SK-N-SH (cell line): ENCODE results near the gene TRAF4. TPM values are rescaled to one million over a fixed set of nuclear protein-coding genes. Genes with fewer than 3 reads are reported as not detected.

Source experiments
- CTCF ChIA-PET: fragments of 300-600, 350-600 bp; formaldehyde crosslinking; extraction: SDS; loops from one replicate; lab custom pipeline; 2021; lab: Yijun Ruan, JAX
- POLR2A ChIA-PET: fragments of 350-600 bp; sonication (Branson Sonifier 250); formaldehyde crosslinking; extraction: SDS; loops from one replicate; lab custom pipeline; 2020; ENCODE audit warnings: antibody characterized with exemption, inconsistent platforms; lab: Yijun Ruan, JAX
- DNase-seq: peaks from one replicate; pipeline ENCODE4 v3.0.0; 2012
- H2AFZ ChIP-seq: fragments of 200-600 bp; sonication (generic); 2 replicates; pipeline ENCODE4 v1.8.1; 2016; ENCODE audit warnings: antibody characterized with exemption, mild to moderate bottlenecking, low read depth
- H3F3A ChIP-seq: fragments of 200-600 bp; sonication (generic); replicated peaks from 2 replicates; pipeline ENCODE3; 2016; ENCODE audit warnings: antibody characterized with exemption, mild to moderate bottlenecking; ENCODE audit not compliant: insufficient read depth
- H3K27ac ChIP-seq, 2 experiments: fragments of 200-500 bp in 1 of 2; fragments of 200-600 bp in 1 of 2; sonication (Bioruptor generic) in 1 of 2; sonication (generic), shearing (Covaris generic) in 1 of 2; 2 replicates each; pipeline versions ENCODE4 v1.5.1 to v1.6.1; 2014 to 2016; ENCODE audit warnings: low read depth in 2 of 2, inconsistent platforms in 1 of 2, low read length in 1 of 2, mild to moderate bottlenecking in 1 of 2, mixed read lengths in 1 of 2
- H3K27me3 ChIP-seq: fragments of 200-600 bp; sonication (generic), shearing (Covaris generic); 2 replicates; pipeline ENCODE4 v1.6.1; 2016; ENCODE audit warnings: mixed run types; ENCODE audit not compliant: insufficient read depth
- H3K36me3 ChIP-seq, 2 experiments: fragments of 200-500 bp in 1 of 2; fragments of 200-600 bp in 1 of 2; sonication (Bioruptor generic) in 1 of 2; sonication (generic) in 1 of 2; replicated peaks in 1 of 2; 2 replicates each; pipeline versions ENCODE3 to v1.5.1; 2014 to 2016; ENCODE audit warnings: low read length in 1 of 2, mild to moderate bottlenecking in 1 of 2; ENCODE audit not compliant: insufficient read depth in 2 of 2, control insufficient read depth in 1 of 2
- H3K4me1 ChIP-seq, 2 experiments: fragments of 200-500 bp in 1 of 2; fragments of 200-600 bp in 1 of 2; sonication (Bioruptor generic) in 1 of 2; sonication (generic), shearing (Covaris generic) in 1 of 2; 2 replicates each; pipeline versions ENCODE4 v1.5.1 to v1.6.1; 2014 to 2016; ENCODE audit warnings: low read depth in 1 of 2, low read length in 1 of 2, mixed run types in 1 of 2; ENCODE audit not compliant: insufficient read depth in 2 of 2, control insufficient read depth in 1 of 2
- H3K4me2 ChIP-seq: fragments of 200-600 bp; sonication (generic), shearing (Covaris generic); 2 replicates; pipeline ENCODE4 v1.6.1; 2017; ENCODE audit warnings: mixed run types
- H3K4me3 ChIP-seq, 2 experiments: fragments of 200-500 bp in 1 of 2; fragments of 200-600 bp in 1 of 2; sonication (Bioruptor generic) in 1 of 2; sonication (generic), shearing (Covaris generic) in 1 of 2; 2 replicates each; pipeline versions ENCODE4 v1.5.1 to v1.8.1; 2014 to 2016; ENCODE audit warnings: low read depth in 2 of 2, inconsistent platforms in 1 of 2, low read length in 1 of 2, mild to moderate bottlenecking in 1 of 2, mixed read lengths in 1 of 2, moderate library complexity in 1 of 2
- H3K79me2 ChIP-seq: fragments of 200-600 bp; sonication (generic); 2 replicates; pipeline ENCODE4 v1.8.1; 2017; ENCODE audit warnings: mild to moderate bottlenecking; ENCODE audit not compliant: insufficient read depth
- H3K9ac ChIP-seq: fragments of 200-600 bp; sonication (generic); 2 replicates; pipeline ENCODE4 v1.6.1; 2017; ENCODE audit warnings: mixed run types
- H3K9me2 ChIP-seq: fragments of 200-600 bp; sonication (generic); 2 replicates; pipeline ENCODE4 v1.6.1; 2017; ENCODE audit warnings: mixed run types
- H3K9me3 ChIP-seq: fragments of 200-600 bp; sonication (generic); 2 replicates; pipeline ENCODE4 v1.6.1; 2017; ENCODE audit warnings: mixed run types, mild to moderate bottlenecking, moderate library complexity
- H4K20me1 ChIP-seq: fragments of 200-600 bp; sonication (generic); 2 replicates; pipeline ENCODE4 v1.6.1; 2017; ENCODE audit warnings: mild to moderate bottlenecking, mixed run types; ENCODE audit not compliant: insufficient read depth
- CHD2 ChIP-seq: fragments of 150-350 bp; IDR thresholded peaks from 2 replicates; pipeline ENCODE4 v1.6.1; 2018; ENCODE audit warnings: low read length; ENCODE audit not compliant: partially characterized antibody
- CTCF ChIP-seq: fragments of 200-600 bp; sonication (generic); IDR thresholded peaks from 2 replicates; pipeline ENCODE4 v1.6.1; 2017; ENCODE audit warnings: antibody characterized with exemption, mild to moderate bottlenecking, moderate library complexity
- ELF1 ChIP-seq: IDR thresholded peaks from 2 replicates; pipeline ENCODE4 v1.4.0; 2012
- EP300 ChIP-seq, 2 experiments: IDR thresholded peaks; 2 replicates each; pipeline versions ENCODE4 v1.4.0 to v1.6.1; 2012; ENCODE audit warnings: borderline replicate concordance in 1 of 2, low read depth in 1 of 2, low read length in 1 of 2
- FOSL2 ChIP-seq: IDR thresholded peaks from 2 replicates; pipeline ENCODE4 v1.4.0; 2012; ENCODE audit warnings: low read depth, mild to moderate bottlenecking, moderate library complexity, borderline replicate concordance
- FOXM1 ChIP-seq: IDR thresholded peaks from 2 replicates; pipeline ENCODE4 v1.4.0; 2012; ENCODE audit warnings: low read depth, mild to moderate bottlenecking
- GATA2 ChIP-seq: sonication (generic); formaldehyde crosslinking; IDR thresholded peaks from 2 replicates; pipeline ENCODE4 v1.5.0; 2020; ENCODE audit warnings: mild to moderate bottlenecking, missing genetic modification reagents
- IRF3 ChIP-seq: fragments of 150-350 bp; IDR thresholded peaks from 2 replicates; pipeline ENCODE4 v1.6.1; 2016; ENCODE audit warnings: mild to moderate bottlenecking, low read depth, low read length
- JUND ChIP-seq: IDR thresholded peaks from 2 replicates; pipeline ENCODE4 v1.4.0; 2012
- MAX ChIP-seq: IDR thresholded peaks from 2 replicates; pipeline ENCODE4 v1.4.0; 2012; ENCODE audit warnings: low read depth
- MEF2A ChIP-seq: IDR thresholded peaks from 2 replicates; pipeline ENCODE4 v1.4.0; 2012; ENCODE audit warnings: low read depth, borderline replicate concordance
- NFIC ChIP-seq: IDR thresholded peaks from 2 replicates; pipeline ENCODE4 v1.4.0; 2012; ENCODE audit warnings: borderline replicate concordance
- NRF1 ChIP-seq: IDR thresholded peaks from 2 replicates; pipeline ENCODE4 v1.6.1; 2012; ENCODE audit warnings: low read depth, mild to moderate bottlenecking, low read length
- RXRA ChIP-seq: IDR thresholded peaks from 2 replicates; pipeline ENCODE4 v1.4.0; 2012; ENCODE audit warnings: low read depth, mild to moderate bottlenecking, borderline replicate concordance
- SIN3A ChIP-seq: IDR thresholded peaks from 2 replicates; pipeline ENCODE4 v1.6.1; 2012; ENCODE audit warnings: low read depth, mild to moderate bottlenecking, low read length, moderate library complexity, borderline replicate concordance
- TAF1 ChIP-seq: IDR thresholded peaks from 2 replicates; pipeline ENCODE4 v1.6.1; 2012; ENCODE audit warnings: low read depth, mild to moderate bottlenecking, low read length, moderate library complexity, borderline replicate concordance
- USF2 ChIP-seq: fragments of 150-350 bp; IDR thresholded peaks from 2 replicates; pipeline ENCODE4 v1.6.1; 2017; ENCODE audit warnings: antibody characterized with exemption, low read length, low read depth, borderline replicate concordance
- YY1 ChIP-seq: IDR thresholded peaks from 2 replicates; pipeline ENCODE4 v1.4.0; 2012; ENCODE audit warnings: low read depth, mild to moderate bottlenecking
- WGBS: methylation state at CpG from one replicate; pipeline ENCODE4 v1.1.6; 2017; ENCODE audit warnings: low lambda C conversion rate; 5-methylcytosine and 5-hydroxymethylcytosine counted together
- polyA plus RNA-seq, 3 experiments: library from polyadenylated mRNA; depleted of rRNA; stranded (reverse); fragments of >200 nt; gene quantifications; 2 replicates each; pipeline ENCODE4 v1.2.3, GENCODE V29; 2012
- TF ChIP-seq, protein P1 (sequence below): IDR thresholded peaks from 2 replicates; pipeline ENCODE4; 2012

Gene TRAF4
- polyA plus RNA-seq, 1 of the 3 experiments (the other 2 are of a cell fraction), result 95.7 TPM

DNA sequence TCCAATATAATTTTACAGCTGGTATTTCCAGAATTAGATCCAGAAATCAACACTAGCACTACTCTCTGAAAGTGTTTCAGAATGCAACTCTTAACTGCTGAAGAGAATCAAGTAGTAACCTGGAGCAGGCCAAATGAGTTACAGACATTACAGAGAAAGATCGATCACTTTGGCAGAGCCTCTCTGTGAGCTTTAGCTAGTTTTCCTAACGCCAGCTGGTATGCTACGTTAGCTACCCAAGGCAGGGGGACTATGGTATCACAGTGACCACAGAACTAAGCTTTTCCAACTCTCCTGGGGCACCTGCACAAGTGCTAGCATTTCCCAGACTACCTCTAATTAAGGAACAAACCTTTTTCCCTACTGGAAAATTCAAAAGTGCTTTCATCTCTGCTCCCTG is 30.4 kb downstream of the TRAF4 start:
- Histone ChIP-seq H2AFZ (no peak overlapping the region), H4K20me1 (peaks cover 25% of the 10 kb centered on the region; the same call in 1 of the 2 replicates), H3K27me3 (no peaks in the 10 kb centered on the region), H3K9ac (no peak overlapping the region), H3K36me3 (peaks cover 0 to 8% of the 10 kb centered on the region in 2 experiments), H3K4me1 (no peaks in the 10 kb centered on the region), H3K27ac (no peak overlapping the region)
- 85% methylated on average over 3 of the region's 3 CpGs for WGBS
- CTCF ChIA-PET, result interaction anchor here (0.6 to 5.3 kb wide), 7 partner anchors 10 to 214 kb away, joined by 3 to 82 read pairs (median 5); no protein-coding TSS in a partner anchor
- TF ChIP-seq TAF1, result no peak
- TF ChIP-seq SIN3A, result no peak
- TF ChIP-seq NFIC, result no peak
- no peak for TF ChIP-seq MAX
- no peak for TF ChIP-seq MEF2A
- no peak for TF ChIP-seq IRF3
- TF ChIP-seq ELF1, result no peak
- no peak for TF ChIP-seq EP300 (IDR thresholded peaks at IDR 0.05; ENCODE audit: borderline replicate concordance in 1 of 2, low read depth in 1 of 2, low read length in 1 of 2)
- TF ChIP-seq USF2, result no peak
- no peak for TF ChIP-seq JUND
- no peak for TF ChIP-seq NRF1
- TF ChIP-seq CTCF, result no peak
- no peak for TF ChIP-seq RXRA
- TF ChIP-seq FOSL2, result no peak
- no peak for TF ChIP-seq YY1
- no peak for TF ChIP-seq GATA2 (CRISPR knock-in tag)
- no peak for TF ChIP-seq FOXM1
- TF ChIP-seq CHD2, result no peak
- TF ChIP-seq, protein P1, sequence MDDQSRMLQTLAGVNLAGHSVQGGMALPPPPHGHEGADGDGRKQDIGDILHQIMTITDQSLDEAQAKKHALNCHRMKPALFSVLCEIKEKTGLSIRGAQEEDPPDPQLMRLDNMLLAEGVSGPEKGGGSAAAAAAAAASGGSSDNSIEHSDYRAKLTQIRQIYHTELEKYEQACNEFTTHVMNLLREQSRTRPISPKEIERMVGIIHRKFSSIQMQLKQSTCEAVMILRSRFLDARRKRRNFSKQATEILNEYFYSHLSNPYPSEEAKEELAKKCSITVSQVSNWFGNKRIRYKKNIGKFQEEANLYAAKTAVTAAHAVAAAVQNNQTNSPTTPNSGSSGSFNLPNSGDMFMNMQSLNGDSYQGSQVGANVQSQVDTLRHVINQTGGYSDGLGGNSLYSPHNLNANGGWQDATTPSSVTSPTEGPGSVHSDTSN, result no peak
- TF ChIP-seq, all 33 proteins: peak for 0
- Histone ChIP-seq H3K9me2 (no peaks in the 10 kb centered on the region), H3K4me2 (no peak overlapping the region), H3F3A (peaks cover 7% of the 10 kb centered on the region), H3K79me2 (peaks cover 72% of the 10 kb centered on the region), H3K4me3 (no peak overlapping the region), H3K9me3 (no peaks in the 10 kb centered on the region)
- POLR2A ChIA-PET, result interaction anchor here (0.8 kb wide), 1 partner anchor 38 kb away, joined by 3 read pairs; no protein-coding TSS in a partner anchor
- DNase-seq, result no peak
